Spleen (tissue), 10 donors: ENCODE measurements around the gene TBC1D10A. TPM values are rescaled to one million over a fixed set of nuclear protein-coding genes. Genes with fewer than 3 reads are reported as not detected.

Source experiments
- polyA plus RNA-seq, 3 donors: library from polyadenylated mRNA; stranded (reverse); fragments of 200-250 nt; gene quantifications; one replicate each; pipeline ENCODE4 v1.2.1, GENCODE V29; 2013
- total RNA-seq, 7 donors: library from RNA; depleted of rRNA in 3 of 7; stranded (reverse); fragments of >200 nt in 3 of 7; fragmentation: NEBNext Ultra II Directional in 4 of 7; extraction: Animal tissue kit (Norgen Biotek cat#: 25700) in 4 of 7; gene quantifications; one replicate each; pipeline versions ENCODE4 v1.1.0 to v1.2.1, GENCODE V29; 2016 to 2021
- donor health status: healthy with polysubstance abuse.
- donor health status: DM: no; HTN: no; CAD: no; lungs with moderate emphysema.
- donor health status: DM: no; HTN: no; CAD: no.
- donor health status: Bipolar disorder and iron deficiency.
- donor health status: healthy.
- donor health status: DM: no; HTN: no; CAD: no.
- donor health status: DM: yes; HTN: yes; CAD: no.

Gene TBC1D10A
- total and polyA plus RNA-seq, 10 donors, result 21.1 to 46.4 (median 33.1) TPM

Other genes with a start within 250 kb of the TBC1D10A start
- gene HORMAD2, start 246.5 kb downstream of the TBC1D10A start, total RNA-seq, result not detected
- gene HORMAD2, start 246.5 kb downstream of the TBC1D10A start, polyA plus RNA-seq, result not detected
- gene LIF, start 80.2 kb downstream of the TBC1D10A start, total RNA-seq, result 1 to 10 TPM in 3 of 7 donors, under 1 TPM in 2, not detected in 2; 0.32 to 3.2 (median 2.3) TPM
- gene LIF, start 80.2 kb downstream of the TBC1D10A start, polyA plus RNA-seq, result under 1 TPM; 0.21 to 0.77 (median 0.24) TPM
- gene OSM, start 60.1 kb downstream of the TBC1D10A start, total RNA-seq, result 10 to 100 TPM in 2 of 7 donors, 1 to 10 TPM in 5; 2.1 to 16.8 (median 4.5) TPM
- gene OSM, start 60.1 kb downstream of the TBC1D10A start, polyA plus RNA-seq, result 1 to 10 TPM; 1.2 to 2.1 (median 1.7) TPM
- 10 to 100 TPM in 5 of 7 donors, 1 to 10 TPM in 2; 7.4 to 18.9 (median 14.6) TPM for gene CASTOR1, start 37.4 kb downstream of the TBC1D10A start, total RNA-seq
- 10 to 100 TPM in 2 of 3 donors, 1 to 10 TPM in 1; 5.6 to 12.8 (median 12.0) TPM for gene CASTOR1, start 37.4 kb downstream of the TBC1D10A start, polyA plus RNA-seq
- 100 to 1,000 TPM; 154 to 223 (median 182) TPM for gene SF3A1, start 30.0 kb upstream of the TBC1D10A start, total RNA-seq
- gene SF3A1, start 30.0 kb upstream of the TBC1D10A start, polyA plus RNA-seq, result 10 to 100 TPM; 14.9 to 22.8 (median 16.1) TPM
- 1 to 10 TPM; 2.1 to 8.1 (median 3.5) TPM for gene CCDC157, start 30.1 kb upstream of the TBC1D10A start, total RNA-seq
- gene CCDC157, start 30.1 kb upstream of the TBC1D10A start, polyA plus RNA-seq, result 1 to 10 TPM; 2.5 to 4.6 (median 3.9) TPM
- gene RNF215, start 60.5 kb upstream of the TBC1D10A start, total RNA-seq, result 10 to 100 TPM; 10.2 to 19.5 (median 15.9) TPM
- gene RNF215, start 60.5 kb upstream of the TBC1D10A start, polyA plus RNA-seq, result 10 to 100 TPM in 1 of 3 donors, 1 to 10 TPM in 2; 6.5 to 11.0 (median 8.3) TPM
- 1 to 10 TPM in 6 of 7 donors, under 1 TPM in 1; 0.52 to 6.1 (median 2.4) TPM for gene SEC14L2, start 70.1 kb upstream of the TBC1D10A start, total RNA-seq
- gene SEC14L2, start 70.1 kb upstream of the TBC1D10A start, polyA plus RNA-seq, result 1 to 10 TPM in 1 of 3 donors, under 1 TPM in 2; 0.54 to 1.5 (median 0.96) TPM
- 10 to 100 TPM in 6 of 7 donors, 1 to 10 TPM in 1; 9.9 to 36.8 (median 15.4) TPM for gene MTFP1, start 98.8 kb upstream of the TBC1D10A start, total RNA-seq
- 10 to 100 TPM; 16.9 to 30.4 (median 26.4) TPM for gene MTFP1, start 98.8 kb upstream of the TBC1D10A start, polyA plus RNA-seq
- not detected for gene SEC14L3, start 145.1 kb upstream of the TBC1D10A start, total RNA-seq
- not detected for gene SEC14L3, start 145.1 kb upstream of the TBC1D10A start, polyA plus RNA-seq
- 1 to 10 TPM in 3 of 7 donors, under 1 TPM in 4; 0.18 to 1.6 (median 0.68) TPM for gene SEC14L4, start 178.8 kb upstream of the TBC1D10A start, total RNA-seq
- gene SEC14L4, start 178.8 kb upstream of the TBC1D10A start, polyA plus RNA-seq, result under 1 TPM; 0.03 to 0.29 (median 0.07) TPM
- gene SEC14L6, start 219.8 kb upstream of the TBC1D10A start, total RNA-seq, result under 1 TPM in 5 of 7 donors, not detected in 2; 0.16 to 0.56 (median 0.23) TPM
- gene SEC14L6, start 219.8 kb upstream of the TBC1D10A start, polyA plus RNA-seq, result under 1 TPM; 0.03 to 0.06 (median 0.04) TPM
- 1 to 10 TPM in 1 of 7 donors, under 1 TPM in 1, not detected in 5; 0.69 to 2.1 TPM for gene GAL3ST1, start 247.7 kb upstream of the TBC1D10A start, total RNA-seq
- under 1 TPM; 0.15 to 0.51 (median 0.17) TPM for gene GAL3ST1, start 247.7 kb upstream of the TBC1D10A start, polyA plus RNA-seq